Activated T-helper 9 cell treated with anti-CD3 and anti-CD28 coated beads, Interleukin-2, amount 50 U/mL, for 16 hours (primary cell): ENCODE measurements around the gene GTPBP3.
A peak's percentile ranks its signal among the peaks of the same experiment; 100 is the strongest.
"Not testable (repeated sequence)": the region's sequence is repeated elsewhere in the genome, so short reads cannot be mapped to it uniquely, and the experiment has no call there.

Source experiments
- DNase-seq: peaks from one replicate; pipeline ENCODE4 v3.0.0-alpha.2; 2020; ENCODE audit warnings: low read depth

Gene GTPBP3

DNA sequence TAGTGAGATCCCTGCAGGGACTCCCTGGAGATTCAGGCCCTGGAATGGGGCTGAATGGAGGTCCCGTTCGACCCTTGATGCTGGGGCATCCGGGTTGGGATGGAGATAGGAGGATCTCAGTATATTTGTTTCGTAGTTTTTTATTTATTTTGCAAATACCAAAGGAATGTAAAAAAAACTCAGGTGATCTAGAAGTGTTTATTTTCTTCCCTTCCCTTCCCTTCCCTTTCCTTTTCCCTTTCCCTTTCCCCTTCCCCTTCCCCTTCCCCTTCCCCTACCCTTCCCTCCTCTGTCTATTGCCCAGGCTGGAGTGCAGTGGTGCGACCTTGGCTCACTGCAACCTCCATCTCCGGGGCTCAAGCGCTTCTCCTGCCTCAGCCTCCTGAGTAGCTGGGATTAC lies 4.5 kb downstream of the GTPBP3 start:
- no peak for DNase-seq

DNA sequence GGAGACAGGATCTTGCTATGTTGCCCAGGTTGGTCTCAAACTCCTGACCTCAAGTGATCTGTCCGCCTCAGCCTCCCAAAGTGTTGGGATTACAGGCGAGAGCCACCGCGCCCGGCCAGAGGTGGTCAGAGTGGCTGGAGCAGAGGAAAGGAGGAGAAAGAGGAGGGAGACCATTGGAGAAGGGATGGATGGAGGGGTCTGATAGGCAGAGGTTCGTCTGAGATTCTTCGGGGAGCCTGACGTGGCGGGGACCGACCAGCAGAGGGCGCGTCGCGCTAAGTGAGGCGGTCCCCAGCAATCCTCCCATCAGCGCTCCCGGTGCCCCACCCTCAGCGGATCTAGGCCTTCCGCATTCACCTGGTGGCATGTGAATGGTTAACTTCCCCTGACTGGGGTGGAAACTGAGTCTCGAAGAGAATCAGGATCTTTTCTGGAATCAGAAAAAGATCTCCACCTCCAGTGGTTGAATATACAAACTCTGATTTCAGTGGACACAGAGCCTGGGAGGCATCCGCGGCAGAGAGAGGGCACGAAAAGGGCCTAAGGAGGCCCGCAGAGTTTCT lies 8.8 kb downstream of the GTPBP3 start:
- peak; percentile 67 for DNase-seq

DNA sequence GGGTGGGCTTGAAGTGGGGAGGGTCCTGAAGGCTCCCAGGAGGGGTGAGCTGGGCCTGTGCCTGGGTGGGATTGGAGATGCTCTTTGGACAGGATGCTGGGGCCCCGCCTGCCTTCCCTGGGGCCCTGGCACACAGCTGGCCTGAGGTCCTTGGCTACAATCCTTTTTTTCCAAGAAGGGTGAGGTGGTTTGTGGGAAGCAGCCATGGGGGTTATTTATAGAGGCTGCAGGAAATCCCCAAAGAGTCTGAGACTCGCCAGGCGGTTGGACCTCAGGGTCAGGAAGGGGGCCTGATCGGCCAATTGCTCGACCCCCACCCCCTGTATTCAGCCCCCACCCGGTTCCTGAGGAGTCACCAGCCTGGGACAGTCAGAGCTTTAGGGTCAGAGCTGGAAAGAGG lies 10.0 kb downstream of the GTPBP3 start:
- DNase-seq: no peak

DNA sequence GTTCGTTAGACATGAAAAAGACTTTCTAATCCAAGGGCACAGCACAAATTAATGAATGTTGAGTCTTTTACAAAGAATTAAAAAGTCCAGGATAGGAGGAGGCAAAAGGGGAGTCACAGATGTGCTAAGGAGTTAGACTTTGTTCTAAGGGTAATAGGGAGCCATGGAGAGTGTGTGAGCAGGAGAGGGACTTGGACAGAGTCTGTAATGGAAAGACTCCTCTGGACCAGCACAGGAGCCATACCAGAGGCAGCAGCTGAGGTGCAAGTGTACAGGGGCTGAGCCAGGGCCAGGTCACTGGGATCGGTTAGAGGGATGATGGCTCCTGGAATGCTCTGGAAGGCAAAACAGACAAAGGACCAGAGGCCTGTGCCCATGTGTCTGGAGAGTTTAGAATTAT lies 10.5 kb downstream of the GTPBP3 start:
- no peak for DNase-seq

- DNase-seq: no peak
Observed at GRCh38 chr19:17348700-17349099, 11.3 kb downstream of the GTPBP3 start.

GRCh38 chr19:17351815-17352435 lies 14.6 kb downstream of the GTPBP3 start:
- DNase-seq: no peak

DNA sequence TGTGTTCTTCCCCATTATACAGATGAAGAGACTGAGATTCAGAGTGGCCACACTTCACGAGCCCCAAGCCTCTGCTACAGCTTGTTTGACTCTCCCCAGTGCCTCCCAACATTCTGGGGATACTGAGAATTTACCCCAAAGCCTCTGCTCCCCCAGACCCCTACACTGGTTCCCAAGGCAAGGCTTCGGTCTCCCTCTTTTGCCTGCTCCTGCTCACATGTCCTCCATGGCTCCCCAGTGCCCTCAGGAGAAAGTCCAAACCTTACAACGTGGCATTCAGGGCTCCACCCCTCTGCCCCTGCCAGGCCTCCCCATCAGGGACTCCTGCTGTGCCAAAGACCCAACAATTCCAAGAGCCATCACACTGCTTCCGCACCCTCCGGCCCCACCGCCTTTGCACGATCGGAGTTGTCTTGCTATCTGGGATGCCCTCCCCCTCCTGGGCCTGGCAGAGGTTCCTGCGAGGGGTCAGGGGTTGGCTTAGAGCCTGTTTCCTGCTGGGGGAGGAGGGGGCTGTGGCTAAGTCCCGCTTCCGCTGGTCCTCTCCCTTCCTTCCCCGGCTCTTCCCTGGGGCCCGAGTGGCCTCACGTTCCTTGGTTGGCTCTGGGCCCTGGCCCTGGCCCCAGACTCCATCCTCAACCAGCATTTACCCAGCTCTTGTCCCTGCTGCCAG lies 15.4 kb downstream of the GTPBP3 start:
- no peak for DNase-seq

- no peak for DNase-seq
Observed at GRCh38 chr19:17353386-17353785, 16.0 kb downstream of the GTPBP3 start.

GRCh38 chr19:17357078-17357666 lies 19.8 kb downstream of the GTPBP3 start:
- DNase-seq: no peak

- no peak for DNase-seq
Observed at GRCh38 chr19:17357724-17358123, 20.4 kb downstream of the GTPBP3 start.

DNA sequence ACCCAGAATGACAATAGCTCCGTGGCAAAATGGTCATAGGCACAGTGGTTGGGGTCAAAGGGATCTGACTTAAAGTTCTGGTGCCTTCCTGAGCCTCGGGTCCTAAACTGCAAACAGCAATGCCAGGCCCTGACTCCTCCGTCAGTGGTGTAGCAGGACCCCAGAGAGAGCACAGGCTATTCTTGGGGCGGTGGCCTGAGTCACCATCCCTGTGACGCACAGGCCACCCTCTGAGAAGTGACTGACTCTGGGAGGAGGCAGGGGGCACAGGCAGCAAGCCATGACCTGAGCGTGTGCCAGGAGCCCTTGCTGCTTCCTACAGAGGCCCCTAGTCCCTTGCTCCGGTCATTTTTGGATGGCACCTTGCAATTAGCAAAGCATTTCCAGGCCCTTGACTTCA lies 21.0 kb downstream of the GTPBP3 start:
- DNase-seq: no peak

GRCh38 chr19:17359905-17360800 lies 22.8 kb downstream of the GTPBP3 start:
- no peak for DNase-seq

GRCh38 chr19:17363852-17364605 lies 26.7 kb downstream of the GTPBP3 start:
- not testable (repeated sequence) for DNase-seq

- DNase-seq: no peak
Observed at GRCh38 chr19:17365361-17365760, 28.0 kb downstream of the GTPBP3 start.

GRCh38 chr19:17370026-17370587 lies 32.8 kb downstream of the GTPBP3 start:
- DNase-seq: no peak

DNA sequence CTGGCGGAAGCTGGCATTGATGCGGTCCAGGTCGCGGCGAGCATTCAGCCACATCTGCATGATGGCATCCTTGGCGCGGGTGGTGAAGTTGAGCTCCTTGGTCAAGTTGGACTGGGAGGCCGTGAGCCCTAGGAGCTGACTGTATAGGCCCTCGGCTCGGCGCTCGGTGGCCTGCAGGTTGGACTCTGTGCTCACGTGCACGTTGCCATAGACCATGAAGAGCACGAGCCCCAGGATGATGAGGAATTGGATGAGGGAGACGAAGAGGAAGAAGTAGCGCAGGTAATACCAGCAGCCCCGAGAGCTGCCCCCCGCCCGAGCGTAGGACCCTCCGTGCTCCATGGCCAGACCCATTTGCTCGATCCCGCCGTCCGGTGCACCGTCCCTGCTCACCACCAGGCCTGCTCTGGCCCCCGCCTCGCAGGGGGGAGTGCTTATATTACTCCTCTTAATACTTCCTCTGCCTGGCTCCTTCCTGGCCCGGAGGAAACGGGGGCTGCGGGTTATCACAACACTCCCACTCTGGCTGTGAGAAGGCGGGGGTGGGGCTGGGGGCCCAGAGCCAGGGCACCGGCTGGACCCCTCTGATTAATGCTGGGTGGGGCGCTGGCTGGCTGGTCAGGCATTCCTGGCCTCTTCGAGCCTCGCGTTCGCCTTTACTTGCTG lies 39.7 kb downstream of the GTPBP3 start, which contains the start of gene PLVAP:
Gene PLVAP, minus strand, starts transcription at position 408 of the 666 bp plus-strand sequence. Its CDS starts 54 bp downstream, at position 354.
- no peak for DNase-seq

GRCh38 chr19:17378271-17378670 lies 40.9 kb downstream of the GTPBP3 start:
- no peak for DNase-seq

DNA sequence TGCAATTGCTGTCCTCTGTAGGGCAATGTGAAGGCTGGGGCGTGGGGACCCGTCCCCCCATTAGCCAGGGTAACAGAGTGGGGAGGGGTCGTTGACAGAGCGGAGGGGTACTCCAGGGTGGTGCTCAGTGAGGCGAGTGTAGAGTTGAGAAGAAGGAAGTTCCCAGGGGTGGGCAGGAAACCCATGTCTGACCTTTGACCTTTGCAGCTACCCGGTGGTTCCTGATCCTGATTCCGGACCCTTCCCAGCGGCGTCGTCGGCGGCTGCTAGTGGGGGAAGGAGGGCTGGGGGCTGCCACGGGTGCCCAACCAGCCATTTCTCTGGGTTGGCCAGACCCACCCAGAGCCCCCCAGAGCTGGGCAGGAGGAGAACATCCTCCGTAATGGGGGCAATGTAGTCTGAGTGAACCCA lies 41.9 kb downstream of the GTPBP3 start:
- DNase-seq: no peak

- DNase-seq: no peak
Observed at GRCh38 chr19:17380426-17381138, 43.2 kb downstream of the GTPBP3 start.
